WTC11 (cell line): Measurements from ENCODE around the gene MYO5C. TPM values are rescaled to one million over a fixed set of nuclear protein-coding genes. Genes with fewer than 3 reads are reported as not detected.
A peak's percentile ranks its signal among the peaks of the same experiment; 100 is the strongest.

Experiments
- ATAC-seq: fragments of 200-7000 bp; cut with Tn5 transposase; 2 replicates; pipeline ENCODE4 v1.10.0; 2021; ENCODE audit warnings: mild to moderate bottlenecking, moderate library complexity
- CTCF ChIA-PET: fragments of 300-600 bp; sonication (Branson Sonifier 250); formaldehyde crosslinking; loops from one replicate; lab custom pipeline; 2021; ENCODE audit warnings: antibody characterized with exemption; lab: Charles Lee
- POLR2A ChIA-PET: fragments of 350-600 bp; sonication (Branson Sonifier 250); formaldehyde crosslinking; loops from one replicate; lab custom pipeline; 2021; ENCODE audit warnings: antibody characterized with exemption; lab: Charles Lee
- DNase-seq: peaks from one replicate; pipeline ENCODE4 v3.0.0; 2021; ENCODE audit warnings: low spot score
- H3K27ac Mint-ChIP-seq: 2 replicates; pipeline ENCODE4 v1.8.0; 2021; ENCODE audit warnings: mixed read lengths
- H3K27me3 Mint-ChIP-seq: 2 replicates; pipeline ENCODE4 v1.8.0; 2021; ENCODE audit warnings: low read depth, mild to moderate bottlenecking, moderate library complexity, mixed read lengths
- H3K36me3 Mint-ChIP-seq: 2 replicates; pipeline ENCODE4 v1.8.0; 2021; ENCODE audit warnings: mixed read lengths
- H3K4me1 Mint-ChIP-seq: 2 replicates; pipeline ENCODE4 v1.8.0; 2022; ENCODE audit warnings: mixed read lengths
- H3K4me3 Mint-ChIP-seq: 2 replicates; pipeline ENCODE4 v1.8.0; 2021; ENCODE audit warnings: mild to moderate bottlenecking, moderate library complexity, mixed read lengths
- H3K9me3 Mint-ChIP-seq: 2 replicates; pipeline ENCODE4 v1.8.0; 2021; ENCODE audit warnings: mixed read lengths
- ATF1 ChIP-seq: sonication (generic); formaldehyde crosslinking; IDR thresholded peaks from 2 replicates; pipeline ENCODE4 v1.8.1; 2023; ENCODE audit warnings: mild to moderate bottlenecking, moderate library complexity, missing genetic modification reagents
- ATF6 ChIP-seq: sonication (generic); formaldehyde crosslinking; IDR thresholded peaks from 2 replicates; pipeline ENCODE4 v1.8.1; 2023; ENCODE audit warnings: mild to moderate bottlenecking, missing genetic modification reagents
- E2F1 ChIP-seq: sonication (generic); formaldehyde crosslinking; IDR thresholded peaks from 2 replicates; pipeline ENCODE4 v1.8.0; 2022; ENCODE audit warnings: mild to moderate bottlenecking, missing genetic modification reagents
- EMX1 ChIP-seq: fragments of 250-450 bp; sonication (Bioruptor Pico); IDR thresholded peaks from 2 replicates; pipeline ENCODE4 v1.8.0; 2021; ENCODE audit warnings: mild to moderate bottlenecking
- FOXK1 ChIP-seq: sonication (generic); formaldehyde crosslinking; IDR thresholded peaks from 2 replicates; pipeline ENCODE4 v1.8.0; 2022; ENCODE audit warnings: mild to moderate bottlenecking, moderate library complexity, missing genetic modification reagents
- GABPB1 ChIP-seq: sonication (generic); formaldehyde crosslinking; IDR thresholded peaks from 2 replicates; pipeline ENCODE4 v1.8.1; 2023; ENCODE audit warnings: mild to moderate bottlenecking, missing genetic modification reagents
- JAZF1 ChIP-seq: fragments of 250-450 bp; sonication (Bioruptor Pico); IDR thresholded peaks from 2 replicates; pipeline ENCODE4 v1.9.0; 2021; ENCODE audit warnings: moderate library complexity, mild to moderate bottlenecking, inconsistent platforms
- OVOL2 ChIP-seq: fragments of 250-450 bp; sonication (Bioruptor Pico); IDR thresholded peaks from 2 replicates; pipeline ENCODE4 v1.9.0; 2021; ENCODE audit warnings: mild to moderate bottlenecking, borderline replicate concordance
- PRRX2 ChIP-seq: fragments of 250-450 bp; sonication (Bioruptor Pico); IDR thresholded peaks from 2 replicates; pipeline ENCODE4 v1.8.0; 2021; ENCODE audit warnings: mild to moderate bottlenecking
- RELA ChIP-seq: sonication (generic); formaldehyde crosslinking; IDR thresholded peaks from 2 replicates; pipeline ENCODE4 v1.8.1; 2022; ENCODE audit warnings: missing genetic modification reagents, mild to moderate bottlenecking, borderline replicate concordance
- TEAD4 ChIP-seq: sonication (generic); formaldehyde crosslinking; IDR thresholded peaks from 2 replicates; pipeline ENCODE4 v1.8.0; 2022; ENCODE audit warnings: mild to moderate bottlenecking, missing genetic modification reagents
- USF2 ChIP-seq: sonication (generic); formaldehyde crosslinking; IDR thresholded peaks from 2 replicates; pipeline ENCODE4 v1.8.1; 2023; ENCODE audit warnings: mild to moderate bottlenecking, missing genetic modification reagents, moderate library complexity
- ZNF138 ChIP-seq: sonication (generic); formaldehyde crosslinking; conservative IDR thresholded peaks from 2 replicates; pipeline ENCODE4 v1.8.1; 2022; ENCODE audit warnings: mild to moderate bottlenecking, moderate library complexity, missing genetic modification reagents
- ZNF263 ChIP-seq: sonication (generic); formaldehyde crosslinking; IDR thresholded peaks from 2 replicates; pipeline ENCODE4 v1.8.1; 2022; ENCODE audit warnings: low read depth, mild to moderate bottlenecking, moderate library complexity, missing genetic modification reagents
- ZNF281 ChIP-seq: sonication (generic); formaldehyde crosslinking; IDR thresholded peaks from 2 replicates; pipeline ENCODE4 v1.8.0; 2023; ENCODE audit warnings: mild to moderate bottlenecking, missing genetic modification reagents
- total RNA-seq: library from RNA; stranded (reverse); gene quantifications from 3 replicates; pipeline ENCODE4 v1.2.3, GENCODE V29; 2021
- TF ChIP-seq, protein P1 (sequence below): fragments of 250-450 bp; sonication (Bioruptor Pico); IDR thresholded peaks from 2 replicates; pipeline ENCODE4 v1.9.0; 2021; ENCODE audit warnings: mild to moderate bottlenecking
- TF ChIP-seq, protein P2 (sequence below): fragments of 250-450 bp; sonication (Bioruptor Pico); IDR thresholded peaks from 2 replicates; pipeline ENCODE4 v1.9.0; 2021; ENCODE audit warnings: mild to moderate bottlenecking

MYO5C gene
- total RNA-seq, 1 experiment from 2014 or later = 25.3 TPM

- TF ChIP-seq OVOL2 = no peak
- no peak for TF ChIP-seq GABPB1 (CRISPR knock-in tag)
- no peak for TF ChIP-seq RELA
Measured at GRCh38 chr15:52336529-52336928, 40.9 kb upstream of the MYO5C start (continued).

- Mint-ChIP-seq H3K4me1 (peaks cover 39% of the 10 kb centered on the region), H3K36me3 (0 out of 2 replicates have a peak, but pooled peaks cover 6% of the 10 kb centered on the region), H3K9me3 (no peaks in the 10 kb centered on the region), H3K4me3 (no peak overlapping the region), H3K27ac (peak overlapping the region; percentile 6), H3K27me3 (no peaks in the 10 kb centered on the region)
- DNase-seq (no peak), ATAC-seq (no peak)
- TF ChIP-seq ZNF281 (no peak), EMX1 (CRISPR knock-in tag) (no peak), TEAD4 (CRISPR knock-in tag) (no peak), ATF6 (CRISPR knock-in tag) (no peak), ATF1 (no peak), ZNF263 (CRISPR knock-in tag) (no peak), FOXK1 (CRISPR knock-in tag) (no peak), USF2 (CRISPR knock-in tag) (no peak), ZNF138 (no peak), JAZF1 (CRISPR knock-in tag) (no peak), PRRX2 (CRISPR knock-in tag) (no peak), E2F1 (CRISPR knock-in tag) (no peak)
- TF ChIP-seq, protein P1, sequence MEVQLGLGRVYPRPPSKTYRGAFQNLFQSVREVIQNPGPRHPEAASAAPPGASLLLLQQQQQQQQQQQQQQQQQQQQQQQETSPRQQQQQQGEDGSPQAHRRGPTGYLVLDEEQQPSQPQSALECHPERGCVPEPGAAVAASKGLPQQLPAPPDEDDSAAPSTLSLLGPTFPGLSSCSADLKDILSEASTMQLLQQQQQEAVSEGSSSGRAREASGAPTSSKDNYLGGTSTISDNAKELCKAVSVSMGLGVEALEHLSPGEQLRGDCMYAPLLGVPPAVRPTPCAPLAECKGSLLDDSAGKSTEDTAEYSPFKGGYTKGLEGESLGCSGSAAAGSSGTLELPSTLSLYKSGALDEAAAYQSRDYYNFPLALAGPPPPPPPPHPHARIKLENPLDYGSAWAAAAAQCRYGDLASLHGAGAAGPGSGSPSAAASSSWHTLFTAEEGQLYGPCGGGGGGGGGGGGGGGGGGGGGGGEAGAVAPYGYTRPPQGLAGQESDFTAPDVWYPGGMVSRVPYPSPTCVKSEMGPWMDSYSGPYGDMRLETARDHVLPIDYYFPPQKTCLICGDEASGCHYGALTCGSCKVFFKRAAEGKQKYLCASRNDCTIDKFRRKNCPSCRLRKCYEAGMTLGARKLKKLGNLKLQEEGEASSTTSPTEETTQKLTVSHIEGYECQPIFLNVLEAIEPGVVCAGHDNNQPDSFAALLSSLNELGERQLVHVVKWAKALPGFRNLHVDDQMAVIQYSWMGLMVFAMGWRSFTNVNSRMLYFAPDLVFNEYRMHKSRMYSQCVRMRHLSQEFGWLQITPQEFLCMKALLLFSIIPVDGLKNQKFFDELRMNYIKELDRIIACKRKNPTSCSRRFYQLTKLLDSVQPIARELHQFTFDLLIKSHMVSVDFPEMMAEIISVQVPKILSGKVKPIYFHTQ = no peak
- TF ChIP-seq, protein P2, sequence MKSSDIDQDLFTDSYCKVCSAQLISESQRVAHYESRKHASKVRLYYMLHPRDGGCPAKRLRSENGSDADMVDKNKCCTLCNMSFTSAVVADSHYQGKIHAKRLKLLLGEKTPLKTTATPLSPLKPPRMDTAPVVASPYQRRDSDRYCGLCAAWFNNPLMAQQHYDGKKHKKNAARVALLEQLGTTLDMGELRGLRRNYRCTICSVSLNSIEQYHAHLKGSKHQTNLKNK (CRISPR knock-in tag) = no peak
- ChIA-PET CTCF (no interaction called here), POLR2A (interaction anchor here (0.7 kb wide), 3 partner anchors 71 to 402 kb away, joined by 5 to 9 read pairs (median 6); no protein-coding TSS in a partner anchor)
Measured at GRCh38 chr15:52334491-52335160, 39.0 kb upstream of the MYO5C start.
